CD14-positive monocyte (primary cell): Measurements from ENCODE around the gene CDA. TPM values are rescaled to one million over a fixed set of nuclear protein-coding genes. Genes with fewer than 3 reads are reported as not detected.

ENCODE experiments used
- DNase-seq, 3 donors: peaks; one replicate each; pipeline ENCODE4 v3.0.0-alpha.2; 2011 to 2022
- H2AFZ ChIP-seq: 2 replicates; pipeline ENCODE4 v1.6.0; 2012; ENCODE audit warnings: mild to moderate bottlenecking, low read depth, low read length, inconsistent platforms; ENCODE audit not compliant: insufficient read depth, poor library complexity, severe bottlenecking
- H3K27ac ChIP-seq, 2 donors: 1 replicate in 1 of 2; 2 replicates in 1 of 2; pipeline ENCODE4 v1.5.1; 2012 to 2013; ENCODE audit warnings: low read length in 2 of 2, control low read depth in 1 of 2, inconsistent platforms in 1 of 2, low read depth in 1 of 2, mild to moderate bottlenecking in 1 of 2
- H3K27me3 ChIP-seq, 2 donors: one replicate each; pipeline versions ENCODE4 v1.6.0 to v1.6.1; 2011 to 2013; ENCODE audit warnings: low read length in 2 of 2; ENCODE audit not compliant: control insufficient read depth in 2 of 2, insufficient read depth in 2 of 2
- H3K36me3 ChIP-seq, 2 donors: replicated peaks in 1 of 2; 1 replicate in 1 of 2; 2 replicates in 1 of 2; pipeline versions ENCODE4 v1.5.1 to v1.6.1; 2012 to 2013; ENCODE audit warnings: low read length in 2 of 2, control low read depth in 1 of 2, inconsistent platforms in 1 of 2, mild to moderate bottlenecking in 1 of 2; ENCODE audit not compliant: insufficient read depth in 2 of 2, control insufficient read depth in 1 of 2
- H3K4me1 ChIP-seq, 2 donors: 1 replicate in 1 of 2; 2 replicates in 1 of 2; pipeline versions ENCODE4 v1.5.1 to v1.6.1; 2012 to 2013; ENCODE audit warnings: low read length in 2 of 2, control low read depth in 1 of 2, inconsistent platforms in 1 of 2, mild to moderate bottlenecking in 1 of 2, moderate library complexity in 1 of 2; ENCODE audit not compliant: insufficient read depth in 2 of 2, control insufficient read depth in 1 of 2
- H3K4me2 ChIP-seq: replicated peaks from 2 replicates; pipeline ENCODE3; 2012; ENCODE audit warnings: low read length, moderate library complexity, mild to moderate bottlenecking; ENCODE audit not compliant: poor library complexity, severe bottlenecking; ENCODE audit errors: extremely low read depth
- H3K4me3 ChIP-seq, 3 experiments: fragments of 200-600 bp in 1 of 3; sonication (generic) in 1 of 3; replicated peaks in 1 of 3; 1 replicate in 2 of 3; 2 replicates in 1 of 3; pipeline ENCODE4 v1.5.1; 2011 to 2013; ENCODE audit warnings: low read length in 3 of 3, mild to moderate bottlenecking in 3 of 3, control low read depth in 2 of 3, low read depth in 2 of 3, inconsistent platforms in 1 of 3, moderate library complexity in 1 of 3
- H3K79me2 ChIP-seq: 2 replicates; pipeline ENCODE4 v1.6.0; 2012; ENCODE audit warnings: mild to moderate bottlenecking, control low read depth, inconsistent platforms, low read length, moderate library complexity; ENCODE audit not compliant: insufficient read depth
- H3K9ac ChIP-seq: 2 replicates; pipeline ENCODE4 v1.6.0; 2017; ENCODE audit warnings: low read length, mild to moderate bottlenecking; ENCODE audit not compliant: insufficient read depth, poor library complexity, severe bottlenecking
- H3K9me3 ChIP-seq, 2 donors: replicated peaks in 1 of 2; 1 replicate in 1 of 2; 2 replicates in 1 of 2; pipeline versions ENCODE4 v1.5.1 to v1.6.1; 2012 to 2013; ENCODE audit warnings: low read length in 2 of 2, control low read depth in 1 of 2; ENCODE audit not compliant: control insufficient read depth in 1 of 2, insufficient read depth in 1 of 2
- H4K20me1 ChIP-seq: 2 replicates; pipeline ENCODE4 v1.6.0; 2012; ENCODE audit warnings: mild to moderate bottlenecking, low read length, control low read depth, moderate library complexity; ENCODE audit not compliant: insufficient read depth
- H3K27ac Mint-ChIP-seq, 7 donors: one replicate each; pipeline ENCODE4 v1.8.0; 2020; ENCODE audit warnings: mild to moderate bottlenecking in 7 of 7, mixed read lengths in 7 of 7, moderate library complexity in 6 of 7, inconsistent platforms in 2 of 7
- H3K27me3 Mint-ChIP-seq, 3 donors: one replicate each; pipeline ENCODE4 v1.8.0; 2021 to 2022; ENCODE audit warnings: low read depth in 3 of 3, mild to moderate bottlenecking in 3 of 3, mixed read lengths in 3 of 3, moderate library complexity in 3 of 3, inconsistent platforms in 1 of 3
- H3K36me3 Mint-ChIP-seq, 2 donors: one replicate each; pipeline ENCODE4 v1.8.0; 2020; ENCODE audit warnings: mixed read lengths in 2 of 2, inconsistent platforms in 1 of 2, mild to moderate bottlenecking in 1 of 2
- H3K4me1 Mint-ChIP-seq: one replicate; pipeline ENCODE4 v1.8.0; 2020; ENCODE audit warnings: mild to moderate bottlenecking, mixed read lengths
- H3K4me3 Mint-ChIP-seq, 2 donors: one replicate each; pipeline ENCODE4 v1.8.0; 2020; ENCODE audit warnings: mild to moderate bottlenecking in 2 of 2, mixed read lengths in 2 of 2, moderate library complexity in 1 of 2
- H3K9me3 Mint-ChIP-seq, 7 donors: one replicate each; pipeline ENCODE4 v1.8.0; 2020 to 2022; ENCODE audit warnings: mixed read lengths in 7 of 7, mild to moderate bottlenecking in 6 of 7, moderate library complexity in 6 of 7, inconsistent platforms in 2 of 7
- CTCF ChIP-seq: fragments of 200-600 bp; IDR thresholded peaks from one replicate; pipeline ENCODE4 v1.8.0; 2022; ENCODE audit warnings: antibody characterized with exemption, mild to moderate bottlenecking
- WGBS: methylation state at CpG from one replicate; pipeline ENCODE4 v1.1.5; 2013; ENCODE audit warnings: missing lambda C conversion rate; ENCODE audit not compliant: insufficient coverage; 5-methylcytosine and 5-hydroxymethylcytosine counted together
- intact Hi-C, 2 donors: fragments of 100-400 bp; cut with micrococcal nuclease; formaldehyde crosslinking; loops; one replicate each; pipeline versions ENCODE4 v1.15.0 to v1.15.1; 2023
- polyA plus RNA-seq, 3 donors: library from polyadenylated mRNA; depleted of rRNA in 1 of 3; unstranded in 2 of 3; stranded (reverse) in 1 of 3; fragments of 300-500 nt in 2 of 3; fragments of >200 nt in 1 of 3; fragmentation: Illumina TruSeq in 2 of 3; gene quantifications; 1 replicate in 2 of 3; 2 replicates in 1 of 3; pipeline ENCODE4 v1.2.3, GENCODE V29; 2012 to 2021

Gene CDA
- polyA plus RNA-seq, 3 donors = 113 to 348 (median 217) TPM

GRCh38 chr1:20618550-20618949 is 29.7 kb downstream of the CDA start:
- Histone ChIP-seq H3K27me3 (no peaks in the 10 kb centered on the region), H3K79me2 (peaks cover 6% of the 10 kb centered on the region), H3K9me3 (no peaks in the 10 kb centered on the region), H3K4me1 (no peaks in the 10 kb centered on the region), H2AFZ (no peak overlapping the region), H3K4me2 (no peak overlapping the region), H3K4me3 (no peak overlapping the region), H3K27ac (no peak overlapping the region), H3K9ac (no peak overlapping the region), H4K20me1 (peaks cover 57% of the 10 kb centered on the region), H3K36me3 (peaks cover 50 to 66% of the 10 kb centered on the region in 2 donors)
- Mint-ChIP-seq H3K4me1 (no peaks in the 10 kb centered on the region), H3K36me3 (peaks cover 57 to 67% of the 10 kb centered on the region in 2 donors), H3K27ac (peak overlapping the region in 5 of 7 donors; percentile 23 to 57 (median 42)), H3K4me3 (no peak overlapping the region), H3K27me3 (no peaks in the 10 kb centered on the region), H3K9me3 (no peaks in the 10 kb centered on the region)
- no peak for TF ChIP-seq CTCF
- intact Hi-C loops = no loop called here
- no peak for DNase-seq
- 38% methylated on average over 3 of the region's 4 CpGs for WGBS

GRCh38 chr1:20619999-20620398 is 31.1 kb downstream of the CDA start:
- intact Hi-C loops = no loop called here
- DNase-seq = no peak
- Histone ChIP-seq H3K4me2 (no peak overlapping the region), H3K27ac (no peak overlapping the region), H4K20me1 (peaks cover 45% of the 10 kb centered on the region), H3K9ac (no peak overlapping the region), H3K79me2 (peaks cover 6% of the 10 kb centered on the region), H3K36me3 (peaks cover 39 to 52% of the 10 kb centered on the region in 2 donors), H3K4me3 (no peak overlapping the region), H3K9me3 (no peaks in the 10 kb centered on the region), H2AFZ (no peak overlapping the region), H3K27me3 (no peaks in the 10 kb centered on the region), H3K4me1 (no peaks in the 10 kb centered on the region)
- 100% methylated on average over 1 of the region's 1 CpG for WGBS
- no peak overlapping the region for H3K4me3 Mint-ChIP-seq
- H3K9me3 Mint-ChIP-seq = no peaks in the 10 kb centered on the region
- peak overlapping the region in 3 of 7 donors; percentile 3 to 55 (median 32) for H3K27ac Mint-ChIP-seq
- no peak for TF ChIP-seq CTCF
- no peaks in the 10 kb centered on the region for H3K27me3 Mint-ChIP-seq
- peaks cover 45 to 52% of the 10 kb centered on the region in 2 donors for H3K36me3 Mint-ChIP-seq
- no peaks in the 10 kb centered on the region for H3K4me1 Mint-ChIP-seq
